ENCODE measurements around the gene SMIM24. TPM values are rescaled to one million over a fixed set of nuclear protein-coding genes. Genes with fewer than 3 reads are reported as not detected.

SMIM24 gene
- total RNA-seq, 6 donors from 2014 or later, result 1.7 TPM; not detected in 5

GRCh38 chr19:3518659-3519058 is 38.3 kb upstream of the SMIM24 start:
- Histone ChIP-seq H3K27me3 (no peaks in the 10 kb centered on the region), H3K4me3 (no peak overlapping the region), H3K9me3 (no peaks in the 10 kb centered on the region), H3K27ac (no peak overlapping the region), H3K36me3 (peaks cover 3 to 36% (median 23%) of the 10 kb centered on the region in 4 donors), H3K4me1 (peaks cover 6 to 15% (median 10%) of the 10 kb centered on the region in 4 donors)
- WGBS, 2 donors, result 86 to 97% methylated on average over 2 of the region's 2 CpGs
- no peak for TF ChIP-seq POLR2AphosphoS5 (IDR thresholded peaks at IDR 0.05)
- TF ChIP-seq, protein P1, sequence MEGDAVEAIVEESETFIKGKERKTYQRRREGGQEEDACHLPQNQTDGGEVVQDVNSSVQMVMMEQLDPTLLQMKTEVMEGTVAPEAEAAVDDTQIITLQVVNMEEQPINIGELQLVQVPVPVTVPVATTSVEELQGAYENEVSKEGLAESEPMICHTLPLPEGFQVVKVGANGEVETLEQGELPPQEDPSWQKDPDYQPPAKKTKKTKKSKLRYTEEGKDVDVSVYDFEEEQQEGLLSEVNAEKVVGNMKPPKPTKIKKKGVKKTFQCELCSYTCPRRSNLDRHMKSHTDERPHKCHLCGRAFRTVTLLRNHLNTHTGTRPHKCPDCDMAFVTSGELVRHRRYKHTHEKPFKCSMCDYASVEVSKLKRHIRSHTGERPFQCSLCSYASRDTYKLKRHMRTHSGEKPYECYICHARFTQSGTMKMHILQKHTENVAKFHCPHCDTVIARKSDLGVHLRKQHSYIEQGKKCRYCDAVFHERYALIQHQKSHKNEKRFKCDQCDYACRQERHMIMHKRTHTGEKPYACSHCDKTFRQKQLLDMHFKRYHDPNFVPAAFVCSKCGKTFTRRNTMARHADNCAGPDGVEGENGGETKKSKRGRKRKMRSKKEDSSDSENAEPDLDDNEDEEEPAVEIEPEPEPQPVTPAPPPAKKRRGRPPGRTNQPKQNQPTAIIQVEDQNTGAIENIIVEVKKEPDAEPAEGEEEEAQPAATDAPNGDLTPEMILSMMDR (IDR thresholded peaks at IDR 0.05), result no peak
- TF ChIP-seq POLR2A (IDR thresholded peaks at IDR 0.05), result no peak
- no peak for TF ChIP-seq EP300 (IDR thresholded peaks at IDR 0.05)
- DNase-seq (no peak), ATAC-seq (ENCODE audit: low FRiP score in 2 of 2) (no peak)

GRCh38 chr19:3518255-3518654 is 37.9 kb upstream of the SMIM24 start:
- TF ChIP-seq, protein P1 (IDR thresholded peaks at IDR 0.05), result no peak
- TF ChIP-seq POLR2AphosphoS5 (IDR thresholded peaks at IDR 0.05) (no peak), POLR2A (IDR thresholded peaks at IDR 0.05) (no peak), EP300 (IDR thresholded peaks at IDR 0.05) (no peak)
- WGBS, 2 donors, result 86 to 95% methylated on average over 9 to 10 of the region's 10 CpGs
- Histone ChIP-seq H3K9me3 (no peaks in the 10 kb centered on the region), H3K36me3 (peaks cover 3 to 32% (median 19%) of the 10 kb centered on the region in 4 donors), H3K4me1 (peaks cover 6 to 15% (median 10%) of the 10 kb centered on the region in 4 donors), H3K4me3 (no peak overlapping the region), H3K27me3 (no peaks in the 10 kb centered on the region), H3K27ac (no peak overlapping the region)
- no peak for ATAC-seq (ENCODE audit: low FRiP score in 2 of 2)
- peak in 1 of 2 donors; percentile 43 for DNase-seq

- DNase-seq (no peak), ATAC-seq (ENCODE audit: low FRiP score in 2 of 2) (no peak)
- no peaks in the 10 kb centered on the region for H3K27me3 ChIP-seq
- H3K4me3 ChIP-seq, result no peak overlapping the region
- 81 to 83% methylated on average over 2 of the region's 2 CpGs for WGBS, 2 donors
- no peaks in the 10 kb centered on the region for H3K9me3 ChIP-seq
- peaks cover 6 to 21% (median 10%) of the 10 kb centered on the region in 4 donors for H3K4me1 ChIP-seq
- H3K27ac ChIP-seq, result no peak overlapping the region
- H3K36me3 ChIP-seq, result peaks cover 0 to 27% (median 15%) of the 10 kb centered on the region in 4 donors
- TF ChIP-seq POLR2AphosphoS5 (IDR thresholded peaks at IDR 0.05) (no peak), EP300 (IDR thresholded peaks at IDR 0.05) (no peak)
These were observed 37.3 kb upstream of the SMIM24 start for GRCh38 chr19:3517638-3518037.

- Histone ChIP-seq H3K27ac (no peak overlapping the region), H3K36me3 (peaks cover 0 to 20% (median 10%) of the 10 kb centered on the region in 4 donors), H3K27me3 (no peaks in the 10 kb centered on the region), H3K9me3 (no peaks in the 10 kb centered on the region), H3K4me1 (peaks cover 6 to 26% (median 10%) of the 10 kb centered on the region in 4 donors), H3K4me3 (no peak overlapping the region)
- DNase-seq, result peak in 1 of 2 donors; percentile 56
- no peak for ATAC-seq (ENCODE audit: low FRiP score in 2 of 2)
- 73 to 83% methylated on average over 3 to 12 of the region's 15 CpGs for WGBS, 2 donors
- TF ChIP-seq, protein P1 (IDR thresholded peaks at IDR 0.05), result no peak
- TF ChIP-seq POLR2AphosphoS5 (IDR thresholded peaks at IDR 0.05), result no peak
- no peak for TF ChIP-seq EP300 (IDR thresholded peaks at IDR 0.05)
- no peak for TF ChIP-seq POLR2A (IDR thresholded peaks at IDR 0.05)
These were observed 36.4 kb upstream of the SMIM24 start for GRCh38 chr19:3516675-3517207.

- no peaks in the 10 kb centered on the region for H3K27me3 ChIP-seq
- H3K36me3 ChIP-seq, result peaks cover 0 to 20% (median 11%) of the 10 kb centered on the region in 4 donors
- DNase-seq (peak in 1 of 2 donors; percentile 32), ATAC-seq (ENCODE audit: low FRiP score in 2 of 2) (no peak)
- peaks cover 6 to 26% (median 10%) of the 10 kb centered on the region in 4 donors for H3K4me1 ChIP-seq
- H3K27ac ChIP-seq, result no peak overlapping the region
- no peak overlapping the region for H3K4me3 ChIP-seq
- 80 to 84% methylated on average over 15 of the region's 15 CpGs for WGBS, 2 donors
- TF ChIP-seq POLR2AphosphoS5 (IDR thresholded peaks at IDR 0.05) (no peak), POLR2A (IDR thresholded peaks at IDR 0.05) (no peak), EP300 (IDR thresholded peaks at IDR 0.05) (no peak)
- TF ChIP-seq, protein P1 (IDR thresholded peaks at IDR 0.05), result no peak
- no peaks in the 10 kb centered on the region for H3K9me3 ChIP-seq
These were observed 35.6 kb upstream of the SMIM24 start for GRCh38 chr19:3515891-3516422.
